Endometrium (tissue), 2 donors: Measurements from ENCODE around the gene PIGU.
A peak's percentile ranks its signal among the peaks of the same experiment; 100 is the strongest.
"Not testable (repeated sequence)": the region's sequence is repeated elsewhere in the genome, so short reads cannot be mapped to it uniquely, and the experiment has no call there.

Experiments
- FAIRE-seq: peaks from 2 replicates; lab custom pipeline; 2012; peaks lifted over from hg19 to GRCh38; lab: Jason Lieb, UNC
- donor health status: control.
- donor health status: control.

The PIGU gene

DNA sequence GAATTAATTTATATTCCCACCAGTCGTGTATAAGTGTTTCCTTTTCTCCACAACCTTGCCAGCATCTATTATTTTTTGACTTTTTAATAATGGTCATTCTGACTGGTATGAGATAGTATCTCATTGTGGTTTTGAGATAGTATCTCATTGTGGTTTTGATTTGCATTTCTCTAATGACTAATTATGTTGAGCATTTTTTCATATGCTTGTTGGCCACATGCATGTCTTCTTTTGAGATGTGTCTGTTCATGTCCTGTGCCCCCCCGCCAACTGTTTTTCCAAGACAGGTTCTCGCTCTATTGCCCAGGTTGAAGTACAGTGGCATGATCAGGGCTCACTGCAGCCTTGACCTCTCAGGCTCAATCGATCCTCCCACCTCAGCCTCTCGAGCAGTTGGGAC, 15.1 kb downstream of the PIGU start:
- not testable (repeated sequence) for FAIRE-seq

GRCh38 chr20:34658654-34659053, 18.2 kb downstream of the PIGU start:
- FAIRE-seq: not testable (repeated sequence)

DNA sequence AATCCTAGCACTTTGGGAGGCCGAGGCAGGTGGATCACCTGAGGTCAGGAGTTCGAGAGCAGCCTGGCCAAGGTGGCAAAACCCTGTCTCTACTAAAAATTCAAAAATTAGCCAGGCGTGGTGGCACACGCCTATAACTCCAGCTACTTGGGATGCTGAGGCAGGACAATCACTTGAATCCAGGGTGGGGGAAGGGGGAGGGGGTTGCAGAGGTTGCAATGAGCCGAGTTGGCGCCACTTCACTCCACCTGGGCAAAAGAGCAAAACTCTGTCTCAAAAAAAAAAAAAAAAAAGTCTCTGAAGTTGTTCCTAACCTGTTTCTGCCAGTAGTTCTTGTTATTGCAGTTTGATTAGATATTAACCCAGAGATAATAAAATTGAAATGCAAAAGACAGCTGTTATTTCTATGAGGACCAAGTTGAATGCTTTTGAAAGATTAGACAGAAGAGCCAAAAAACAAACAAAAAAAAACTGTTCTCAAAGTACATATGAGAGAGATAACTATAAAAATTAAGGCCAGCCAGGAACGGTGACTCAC, 22.6 kb downstream of the PIGU start:
- FAIRE-seq: no peak

- no peak for FAIRE-seq
Measured at GRCh38 chr20:34651200-34651599, 25.7 kb downstream of the PIGU start.

DNA sequence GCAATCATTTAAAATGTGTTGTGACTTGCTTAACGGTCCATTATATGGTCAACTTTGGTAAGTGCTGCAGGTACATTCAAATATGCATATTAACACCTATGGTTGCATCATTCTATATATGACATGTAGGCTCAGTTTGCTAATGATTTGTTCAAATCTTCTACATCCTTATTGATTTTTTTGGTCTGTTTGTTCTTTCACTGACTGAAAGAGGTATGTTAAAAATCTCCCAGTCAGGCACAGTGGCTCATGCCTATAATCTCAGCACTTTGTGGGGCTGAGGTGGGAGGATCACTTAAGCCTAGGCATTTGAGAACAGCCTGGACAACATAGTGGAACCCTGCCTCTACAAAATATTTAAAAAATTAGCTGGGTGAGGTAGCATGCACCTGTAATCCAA, 29.2 kb downstream of the PIGU start:
- no peak for FAIRE-seq

DNA sequence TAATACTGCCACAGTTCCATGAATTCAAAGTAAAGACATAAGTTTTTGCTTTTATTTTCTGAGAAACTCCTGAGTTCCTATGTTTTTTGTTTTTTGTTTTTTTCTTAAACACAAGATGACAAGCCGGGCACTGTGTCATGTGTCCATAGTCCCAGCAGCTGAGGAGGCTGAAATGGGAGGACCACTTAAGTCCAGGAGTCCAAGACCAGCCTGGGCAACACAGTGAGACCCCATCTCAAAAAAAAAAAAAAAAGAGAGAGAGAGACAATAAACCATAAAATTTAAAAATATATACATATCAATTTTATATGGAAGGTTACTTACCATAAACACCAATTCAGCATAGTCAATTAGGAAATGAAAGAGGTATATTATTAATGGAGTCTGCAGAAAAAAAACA, 31.9 kb downstream of the PIGU start:
- FAIRE-seq: no peak

DNA sequence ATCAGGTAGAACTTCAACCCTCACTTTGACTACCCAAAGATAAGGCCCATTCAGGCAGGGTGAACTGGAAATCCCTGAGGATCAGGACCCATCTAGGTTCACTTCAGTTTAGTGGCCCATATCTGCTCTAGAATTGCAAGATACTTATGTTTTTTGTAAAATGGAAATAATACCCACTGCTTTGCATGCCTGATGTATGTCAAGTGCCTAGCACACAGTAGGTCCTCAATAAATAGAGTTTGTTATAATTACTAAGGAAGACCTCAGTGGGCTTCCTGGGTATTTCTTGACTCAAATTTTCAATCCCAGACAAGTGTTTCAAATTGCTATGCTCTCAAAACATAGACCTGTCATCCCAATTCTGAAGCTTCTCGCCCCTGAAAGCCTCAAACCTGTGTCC, 32.5 kb downstream of the PIGU start:
- no peak for FAIRE-seq

DNA sequence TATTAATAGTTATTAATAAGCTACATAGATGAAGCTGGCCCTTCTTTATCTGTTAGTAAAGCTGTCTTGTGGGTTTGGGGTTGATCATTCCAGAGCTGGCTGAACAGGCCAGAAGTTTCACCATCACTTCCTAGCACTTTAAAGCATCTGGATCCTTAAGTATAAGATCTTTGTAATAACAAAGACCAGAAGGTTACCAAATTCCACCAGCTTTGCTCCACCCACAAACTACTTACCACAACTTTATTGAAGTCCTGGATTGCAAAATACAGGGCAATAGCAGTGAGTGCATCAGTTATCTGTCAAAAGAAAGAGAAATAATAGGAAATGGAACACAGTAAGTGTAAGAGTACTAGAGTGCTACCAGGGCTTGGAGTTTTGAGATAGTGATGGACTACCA, 33.0 kb downstream of the PIGU start:
- no peak for FAIRE-seq

DNA sequence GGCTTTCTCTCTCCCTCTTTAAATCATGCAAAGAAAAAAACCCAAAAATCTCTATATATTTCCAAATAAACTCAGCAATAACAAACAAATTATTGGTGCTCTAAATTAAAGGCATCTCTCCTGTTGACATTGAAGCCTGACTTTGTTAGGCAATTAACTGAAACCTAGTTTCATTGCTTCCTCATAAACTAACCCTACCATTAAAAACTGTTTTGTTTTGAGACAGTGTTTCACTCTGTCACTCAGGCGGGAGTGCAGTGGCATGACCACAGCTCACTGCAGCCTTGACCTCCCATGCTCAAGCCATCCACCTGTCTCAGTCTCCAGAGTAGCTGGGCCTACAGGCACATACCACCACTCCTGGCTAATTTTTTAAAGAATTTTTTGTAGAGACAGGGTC, 34.9 kb downstream of the PIGU start:
- FAIRE-seq: no peak

- no peak for FAIRE-seq
Measured at GRCh38 chr20:34639755-34640222, 37.1 kb downstream of the PIGU start.

DNA sequence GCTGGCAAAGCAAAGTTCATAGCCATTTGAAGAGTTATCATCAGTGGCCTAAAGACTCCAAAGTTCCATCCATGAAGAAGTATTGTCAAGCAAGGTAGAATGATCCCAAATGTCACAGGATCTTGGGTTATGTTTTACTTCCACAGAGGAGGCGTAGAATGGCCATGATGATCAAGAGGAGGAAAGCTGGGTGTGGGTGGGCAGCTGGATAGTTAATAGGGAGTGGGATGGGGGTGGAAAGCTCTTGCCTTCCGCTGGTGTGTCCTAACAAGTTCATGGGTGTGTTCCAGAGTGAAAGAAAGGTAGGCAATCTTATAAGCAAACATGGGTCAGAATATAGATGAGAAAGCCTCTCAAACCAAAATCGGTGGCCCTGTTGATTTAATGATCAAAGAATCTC, 38.4 kb downstream of the PIGU start:
- no peak for FAIRE-seq

DNA sequence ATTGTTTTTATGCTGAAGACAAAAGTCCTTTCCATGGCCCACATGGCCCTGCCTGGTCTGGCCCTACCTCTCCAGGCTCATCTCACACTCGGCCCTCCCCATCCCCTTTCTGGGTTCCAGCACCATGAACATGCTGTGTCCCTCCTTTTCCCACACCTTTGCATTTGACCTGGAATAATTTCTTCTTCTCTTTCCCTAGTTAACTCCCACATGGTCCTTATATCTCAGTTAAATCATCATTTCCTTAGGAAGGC, 38.9 kb downstream of the PIGU start:
- FAIRE-seq: no peak

- no peak for FAIRE-seq
Measured at GRCh38 chr20:34637245-34638038, 39.5 kb downstream of the PIGU start.

DNA sequence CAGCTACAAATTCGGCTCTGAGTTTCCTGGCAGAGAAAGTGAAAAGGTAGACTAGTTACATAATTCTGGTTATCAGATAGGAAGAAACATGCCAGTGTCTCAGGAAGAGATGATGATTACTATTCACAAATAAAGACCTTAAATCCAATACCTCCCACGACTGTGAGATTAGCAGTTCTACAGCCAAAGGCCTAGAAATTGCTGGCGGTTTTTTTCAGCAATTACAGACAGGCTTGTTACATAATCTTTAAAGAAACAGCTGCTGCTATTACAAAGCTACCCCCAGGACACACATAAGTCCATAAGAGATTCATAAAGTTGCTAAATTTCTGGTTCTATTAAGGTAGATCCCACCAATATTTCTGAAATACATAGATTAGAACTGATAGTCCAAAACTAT, 40.2 kb downstream of the PIGU start:
- FAIRE-seq: no peak

GRCh38 chr20:34634392-34634791, 42.5 kb downstream of the PIGU start:
- FAIRE-seq: no peak

DNA sequence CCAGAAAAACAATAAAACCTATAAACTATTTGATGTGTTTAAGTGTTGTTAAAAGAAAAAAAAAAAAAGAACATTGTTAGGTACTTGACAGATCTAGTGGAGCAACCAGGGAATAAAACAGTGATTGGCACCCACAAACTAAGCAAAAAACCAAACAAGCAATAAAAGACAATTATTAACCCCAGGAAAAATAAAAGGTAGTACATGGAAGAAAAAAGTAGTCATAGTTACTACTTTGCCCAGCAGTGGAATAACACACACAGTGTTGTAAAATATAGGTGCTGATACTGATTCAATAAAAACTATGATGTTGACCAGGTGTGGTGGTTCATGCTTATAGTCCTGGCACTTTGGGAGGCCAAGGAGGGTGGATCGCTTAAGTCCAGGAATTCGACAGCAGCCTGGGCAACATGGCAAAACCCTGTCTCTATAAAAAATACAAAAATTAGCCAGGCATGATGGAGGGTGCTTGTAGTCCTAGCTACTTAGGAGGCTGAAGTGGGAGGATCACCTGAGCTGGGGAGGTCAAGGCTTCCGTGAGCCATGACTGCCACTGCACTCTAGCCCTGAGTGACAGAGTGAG, 43.9 kb downstream of the PIGU start:
- FAIRE-seq: no peak

GRCh38 chr20:34629904-34630303, 47.0 kb downstream of the PIGU start:
- FAIRE-seq: no peak

DNA sequence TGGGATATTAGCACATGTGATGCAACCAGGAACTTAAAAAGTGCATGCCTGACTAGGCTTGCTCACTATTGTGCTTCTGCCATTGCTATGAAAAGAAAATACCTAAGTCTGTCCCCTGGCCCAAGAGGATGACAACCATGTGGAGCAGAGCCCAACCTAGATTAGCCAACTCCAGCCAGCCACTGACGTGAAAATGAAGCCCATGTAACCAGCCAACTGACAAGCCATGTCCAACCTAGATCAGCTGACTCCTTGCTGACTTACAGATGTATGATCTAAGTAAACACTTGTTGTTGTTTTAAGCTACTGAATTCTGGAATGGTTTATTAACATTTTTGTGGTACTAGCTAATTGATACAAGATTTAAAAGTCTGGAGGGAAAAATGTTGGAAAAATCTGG, 47.5 kb downstream of the PIGU start:
- FAIRE-seq: peak; percentile 86

DNA sequence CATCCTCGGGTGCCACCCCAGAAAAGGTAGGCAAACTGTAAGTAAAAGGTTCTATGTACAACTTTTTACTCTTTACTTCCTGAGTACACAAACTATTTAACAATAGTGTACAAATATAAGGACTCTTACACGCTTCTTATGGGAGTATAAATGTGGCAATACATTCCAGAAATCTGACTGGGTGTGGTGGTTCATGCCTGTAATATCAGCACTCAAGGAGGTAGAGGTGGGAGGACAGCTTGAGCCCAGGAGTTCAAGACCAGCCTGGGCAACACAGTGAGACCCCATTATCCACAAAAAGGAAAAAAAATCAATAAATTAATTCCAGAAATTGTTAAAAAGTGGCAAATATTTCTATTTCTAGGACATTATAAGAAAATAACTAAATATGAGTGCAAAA, 48.9 kb downstream of the PIGU start:
- FAIRE-seq: no peak

DNA sequence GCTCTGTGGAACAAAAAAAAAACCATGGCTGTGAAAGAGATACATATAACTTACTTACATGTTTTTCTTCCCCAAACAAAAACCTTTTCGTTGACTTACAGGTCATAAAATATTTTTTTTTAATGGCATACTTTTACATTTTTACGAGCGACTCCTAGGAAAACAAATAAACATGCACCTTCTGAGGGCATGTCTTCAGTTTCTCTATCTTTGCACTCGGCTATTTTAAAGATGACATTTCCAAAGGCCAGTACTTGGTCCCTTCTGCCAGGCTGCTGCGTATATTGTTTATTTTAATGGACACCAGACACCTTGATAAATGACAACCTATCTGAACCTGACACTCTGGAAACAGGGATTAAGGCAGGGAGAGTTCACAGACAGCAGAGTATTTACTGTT, 49.4 kb downstream of the PIGU start:
- peak; percentile 41 for FAIRE-seq

- FAIRE-seq: peak; percentile 15
Measured at GRCh38 chr20:34626992-34627391, 49.9 kb downstream of the PIGU start.

GRCh38 chr20:34624629-34625028, 52.3 kb downstream of the PIGU start:
- no peak for FAIRE-seq

DNA sequence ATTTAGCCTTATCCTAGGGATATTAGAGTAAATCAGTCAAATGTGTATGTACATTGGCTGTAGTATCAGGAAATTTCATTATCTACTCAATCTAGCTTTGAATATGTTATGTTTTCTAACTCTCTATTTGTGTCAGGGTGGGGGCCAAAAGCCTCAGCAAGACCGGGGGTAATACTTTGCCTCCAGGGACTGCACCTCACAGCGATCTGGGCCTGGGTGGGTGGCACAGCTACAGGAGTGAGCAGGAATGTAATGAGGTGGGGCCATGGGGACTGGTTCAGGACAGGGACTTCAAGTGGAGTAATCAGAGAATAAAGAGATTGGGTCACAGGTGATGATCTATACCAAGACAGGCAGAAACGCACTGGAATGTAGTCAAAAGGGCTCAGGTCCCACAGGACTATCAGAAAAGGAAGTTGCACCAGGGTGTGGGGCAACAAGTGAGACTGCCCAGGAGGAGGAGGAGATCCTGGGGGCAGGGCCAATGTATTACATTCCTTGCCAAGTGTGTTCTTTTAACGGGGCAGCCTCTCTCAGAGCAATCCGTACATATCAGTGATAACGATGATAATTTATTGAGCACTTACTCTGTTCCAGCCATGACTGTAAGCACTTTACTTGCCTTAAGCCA, 54.0 kb downstream of the PIGU start:
- FAIRE-seq: no peak
